Activated CD4-positive, alpha-beta T cell treated with anti-CD3 and anti-CD28 coated beads for 36 hours (primary cell): ENCODE measurements around the gene SCAI. TPM values are rescaled to one million over a fixed set of nuclear protein-coding genes. Genes with fewer than 3 reads are reported as not detected.
"Not testable (repeated sequence)": the region's sequence is repeated elsewhere in the genome, so short reads cannot be mapped to it uniquely, and the experiment has no call there.

ENCODE experiments used
- ATAC-seq: fragments of 200-7000 bp; cut with Tn5 transposase; one replicate; pipeline ENCODE4 v1.10.0; 2021; ENCODE audit warnings: mild to moderate bottlenecking, moderate library complexity
- CTCF ChIA-PET: fragments of 350-600 bp; sonication (Branson Sonifier 250); formaldehyde crosslinking; loops from one replicate; lab custom pipeline; 2021; ENCODE audit warnings: antibody characterized with exemption; lab: Charles Lee
- POLR2A ChIA-PET: fragments of 350-600 bp; sonication (Branson Sonifier 250); formaldehyde crosslinking; loops from one replicate; lab custom pipeline; 2021; ENCODE audit warnings: antibody characterized with exemption, inconsistent platforms; lab: Charles Lee
- DNase-seq: peaks from one replicate; pipeline ENCODE4 v3.0.0-alpha.2; 2020
- H3K27ac Mint-ChIP-seq: one replicate; pipeline ENCODE4 v1.8.0; 2021; ENCODE audit warnings: mixed read lengths
- H3K27me3 Mint-ChIP-seq: one replicate; pipeline ENCODE4 v1.8.0; 2021; ENCODE audit warnings: mixed read lengths
- H3K36me3 Mint-ChIP-seq: one replicate; pipeline ENCODE4 v1.8.0; 2021; ENCODE audit warnings: low read depth, mixed read lengths
- H3K4me1 Mint-ChIP-seq: one replicate; pipeline ENCODE4 v1.8.0; 2021; ENCODE audit warnings: mixed read lengths
- H3K4me3 Mint-ChIP-seq: one replicate; pipeline ENCODE4 v1.8.0; 2021; ENCODE audit warnings: mild to moderate bottlenecking, moderate library complexity, mixed read lengths
- H3K9me3 Mint-ChIP-seq: one replicate; pipeline ENCODE4 v1.8.0; 2021; ENCODE audit warnings: low read depth, mixed read lengths
- intact Hi-C, 2 experiments: fragments of 100-400 bp; cut with DNase I in 1 of 2; cut with micrococcal nuclease in 1 of 2; formaldehyde crosslinking; loops; one replicate each; pipeline versions ENCODE4 v1.14.2 to v1.15.1; 2022 to 2024; cut with DNase I, micrococcal nuclease
- total RNA-seq, 2 experiments: library from RNA; stranded (reverse); gene quantifications; one replicate each; pipeline ENCODE4 v1.2.3, GENCODE V29; 2021

Gene SCAI
- total RNA-seq, 2 experiments from 2014 or later = 13.0 to 13.8 TPM

DNA sequence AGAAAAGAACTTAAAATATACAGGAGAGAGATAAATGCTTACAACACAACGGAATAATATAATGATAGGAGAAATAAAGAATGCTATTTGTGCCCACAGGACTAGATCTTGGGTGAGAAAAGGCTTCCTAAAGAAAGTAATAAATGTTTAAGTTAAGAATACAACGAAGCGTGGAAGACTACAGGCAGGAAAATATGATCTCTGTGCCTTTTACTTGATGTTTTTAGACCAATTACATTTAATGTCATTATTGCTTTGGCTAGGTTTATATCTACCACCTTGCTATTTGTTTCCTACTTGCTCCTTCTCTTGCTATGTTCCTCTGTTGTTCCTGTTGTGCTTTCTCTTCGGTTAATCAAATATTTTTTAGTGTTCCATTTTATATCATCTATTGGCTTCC, 122.3 kb downstream of the SCAI start:
- H3K36me3 Mint-ChIP-seq = peaks cover 22% of the 10 kb centered on the region
- no peak overlapping the region for H3K27ac Mint-ChIP-seq
- no peaks in the 10 kb centered on the region for H3K9me3 Mint-ChIP-seq
- H3K4me3 Mint-ChIP-seq = no peak overlapping the region
- DNase-seq (no peak), ATAC-seq (no peak)
- intact Hi-C loops = no loop called here
- ChIA-PET CTCF (no interaction called here), POLR2A (no interaction called here)
- H3K27me3 Mint-ChIP-seq = no peaks in the 10 kb centered on the region
- peaks cover 5% of the 10 kb centered on the region for H3K4me1 Mint-ChIP-seq

DNA sequence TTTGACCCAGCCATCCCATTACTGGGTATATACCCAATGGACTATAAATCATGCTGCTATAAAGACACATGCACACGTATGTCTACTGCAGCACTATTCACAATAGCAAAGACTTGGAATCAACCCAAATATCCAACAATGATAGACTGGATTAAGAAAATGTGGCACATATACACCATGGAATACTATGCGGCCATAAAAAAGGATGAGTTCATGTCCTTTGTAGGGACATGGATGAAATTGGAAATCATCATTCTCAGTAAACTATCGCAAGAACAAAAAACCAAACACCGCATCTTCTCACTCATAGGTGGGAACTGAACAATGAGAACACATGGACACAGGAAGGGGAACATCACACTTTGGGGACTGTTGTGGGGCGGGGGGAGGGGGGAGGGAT, 127.7 kb downstream of the SCAI start:
- intact Hi-C loops = not testable (repeated sequence)

DNA sequence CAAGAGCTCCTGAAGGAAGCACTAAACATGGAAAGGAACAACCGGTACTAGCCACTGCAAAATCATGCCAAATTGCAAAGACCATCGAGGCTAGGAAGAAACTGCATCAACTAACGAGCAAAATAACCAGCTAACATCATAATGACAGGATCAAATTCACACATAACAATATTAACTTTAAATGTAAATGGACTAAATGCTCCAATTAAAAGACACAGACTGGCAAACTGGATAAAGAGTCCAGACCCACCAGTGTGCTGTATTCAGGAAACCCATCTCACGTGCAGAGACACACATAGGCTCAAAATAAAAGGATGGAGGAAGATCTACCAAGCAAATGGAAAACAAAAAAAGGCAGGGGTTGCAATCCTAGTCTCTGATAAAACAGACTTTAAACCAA, 131.3 kb downstream of the SCAI start:
- POLR2A ChIA-PET, H3K27ac Mint-ChIP-seq, DNase-seq, H3K27me3 Mint-ChIP-seq, CTCF ChIA-PET, H3K4me3 Mint-ChIP-seq, H3K9me3 Mint-ChIP-seq, intact Hi-C loops, ATAC-seq, H3K4me1 Mint-ChIP-seq: not testable (repeated sequence)
- H3K36me3 Mint-ChIP-seq = peaks cover 21% of the 10 kb centered on the region

More for the DNA sequence above, 127.7 kb downstream of the SCAI start:
- DNase-seq, H3K9me3 Mint-ChIP-seq, CTCF ChIA-PET, ATAC-seq, H3K4me3 Mint-ChIP-seq, POLR2A ChIA-PET, H3K27ac Mint-ChIP-seq, H3K4me1 Mint-ChIP-seq, H3K27me3 Mint-ChIP-seq: not testable (repeated sequence)
- peaks cover 17% of the 10 kb centered on the region for H3K36me3 Mint-ChIP-seq

DNA sequence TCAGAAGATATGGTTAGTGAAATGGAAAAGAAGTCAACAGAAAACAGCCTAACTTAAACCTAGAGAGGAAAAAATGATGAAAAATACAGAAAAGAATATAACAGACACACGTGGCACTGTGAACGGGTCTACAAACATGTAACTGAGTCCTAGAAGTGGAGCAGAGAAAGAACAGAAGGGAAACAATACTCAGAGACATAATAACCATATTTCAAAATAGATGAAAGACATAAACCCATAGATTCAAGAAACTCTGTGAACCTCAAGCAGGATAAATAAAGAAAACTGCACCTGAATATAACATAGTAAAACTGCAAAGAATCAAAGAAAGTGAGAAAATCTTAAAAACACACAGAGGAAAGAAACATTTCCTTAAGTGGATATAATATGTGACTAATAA, 134.7 kb downstream of the SCAI start:
- ChIA-PET POLR2A (no interaction called here), CTCF (no interaction called here)
- intact Hi-C loops = no loop called here
- no peak for DNase-seq
- Mint-ChIP-seq H3K4me1 (no peaks in the 10 kb centered on the region), H3K36me3 (peaks cover 15% of the 10 kb centered on the region), H3K4me3 (no peak overlapping the region), H3K27me3 (no peaks in the 10 kb centered on the region), H3K9me3 (no peaks in the 10 kb centered on the region), H3K27ac (no peak overlapping the region)
- no peak for ATAC-seq

DNA sequence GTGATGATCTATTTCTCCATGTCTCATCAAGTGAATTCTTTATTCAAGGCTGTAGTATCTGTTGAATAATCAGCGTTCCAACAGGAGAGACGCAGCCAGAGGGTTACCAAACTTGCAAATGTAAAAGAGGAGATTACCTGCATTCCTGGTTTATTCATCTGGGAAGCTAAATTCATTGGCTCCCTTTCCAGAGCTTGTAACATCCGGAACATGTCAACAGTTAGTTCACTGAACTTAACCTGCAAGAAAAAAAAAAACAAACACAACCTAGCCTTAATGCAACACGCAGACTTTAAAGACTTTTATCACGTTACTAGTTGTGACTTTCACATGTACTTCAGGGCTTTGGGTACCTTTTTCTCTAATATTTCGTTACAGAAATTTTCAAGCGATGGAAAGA, 140.0 kb downstream of the SCAI start:
- ATAC-seq (no peak), DNase-seq (no peak)
- H3K27me3 Mint-ChIP-seq = no peaks in the 10 kb centered on the region
- H3K36me3 Mint-ChIP-seq = peaks cover 6% of the 10 kb centered on the region
- H3K9me3 Mint-ChIP-seq = no peaks in the 10 kb centered on the region
- no peaks in the 10 kb centered on the region for H3K4me1 Mint-ChIP-seq
- no peak overlapping the region for H3K27ac Mint-ChIP-seq
- POLR2A ChIA-PET = no interaction called here
- CTCF ChIA-PET = interaction anchor here (0.5 to 0.7 kb wide), 2 partner anchors 72 to 298 kb away, joined by 3 read pairs; no protein-coding TSS in a partner anchor
- H3K4me3 Mint-ChIP-seq = no peak overlapping the region
- intact Hi-C loops = no loop called here

DNA sequence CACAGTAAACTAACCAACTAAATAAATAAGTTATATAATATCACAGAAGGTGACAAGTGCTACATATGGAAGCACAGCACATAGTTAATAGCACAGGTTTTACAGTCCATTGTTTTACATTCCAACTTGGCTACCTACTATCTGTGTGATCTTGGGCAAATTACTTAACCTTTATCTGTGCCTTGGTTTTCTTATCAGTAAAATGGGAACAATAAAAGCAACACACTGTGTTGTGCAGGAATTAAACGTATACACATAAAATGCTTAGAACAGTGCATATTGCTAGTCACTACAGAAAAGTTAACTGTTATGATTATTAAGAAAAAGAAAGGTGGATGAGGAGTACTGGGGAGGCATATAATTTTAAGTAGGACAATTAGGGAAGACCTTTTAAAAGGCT, 159.6 kb downstream of the SCAI start:
- H3K9me3 Mint-ChIP-seq = no peaks in the 10 kb centered on the region
- H3K27ac Mint-ChIP-seq = no peak overlapping the region
- ChIA-PET POLR2A (no interaction called here), CTCF (no interaction called here)
- H3K4me1 Mint-ChIP-seq = no peaks in the 10 kb centered on the region
- peaks cover 18% of the 10 kb centered on the region for H3K36me3 Mint-ChIP-seq
- no peaks in the 10 kb centered on the region for H3K27me3 Mint-ChIP-seq
- H3K4me3 Mint-ChIP-seq = no peak overlapping the region
- intact Hi-C loops = no loop called here
- no peak for ATAC-seq
- DNase-seq = no peak

DNA sequence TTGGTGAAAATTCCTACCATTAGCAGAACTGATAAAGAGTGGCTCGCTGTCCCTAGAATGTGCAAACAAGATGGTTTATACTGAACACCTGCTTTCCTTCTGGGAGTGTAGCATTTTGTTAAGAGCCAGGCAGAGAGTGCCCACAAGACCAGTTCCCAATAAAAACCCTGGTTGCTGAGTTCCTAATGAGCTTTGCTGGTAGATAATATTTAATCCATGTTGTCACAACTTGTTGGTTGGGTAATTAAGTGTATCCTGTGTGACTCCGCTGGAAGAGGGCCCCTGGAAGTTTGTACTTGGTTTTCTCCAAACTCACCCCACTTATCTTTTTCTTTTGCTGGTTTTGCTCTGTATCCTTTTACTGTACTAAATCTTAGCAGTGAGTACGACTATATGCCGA, 162.9 kb downstream of the SCAI start:
- ATAC-seq (no peak), DNase-seq (no peak)
- no peak overlapping the region for H3K27ac Mint-ChIP-seq
- H3K27me3 Mint-ChIP-seq = no peaks in the 10 kb centered on the region
- peaks cover 16% of the 10 kb centered on the region for H3K36me3 Mint-ChIP-seq
- POLR2A ChIA-PET = no interaction called here
- intact Hi-C loops = no loop called here
- no peak overlapping the region for H3K4me3 Mint-ChIP-seq
- H3K9me3 Mint-ChIP-seq = no peaks in the 10 kb centered on the region
- CTCF ChIA-PET = no interaction called here
- no peaks in the 10 kb centered on the region for H3K4me1 Mint-ChIP-seq

DNA sequence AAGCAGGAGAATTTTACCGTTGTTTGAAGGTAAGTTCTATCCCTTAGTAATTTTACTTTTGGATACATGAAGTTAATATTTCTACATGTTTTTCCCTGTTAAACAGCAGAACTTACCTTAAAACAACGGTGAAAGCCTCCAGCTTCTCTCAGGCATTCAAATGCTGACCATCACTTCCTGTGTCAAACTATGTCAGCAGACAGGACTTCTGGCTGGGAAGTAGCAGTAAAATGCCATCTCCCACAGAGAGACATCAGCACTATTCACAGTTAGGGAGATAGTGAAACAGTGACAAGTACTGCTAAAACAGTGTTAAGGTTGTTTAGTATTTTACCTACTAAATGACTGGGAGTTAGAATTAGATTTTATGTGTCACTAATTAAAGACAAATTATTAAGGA, 168.2 kb downstream of the SCAI start:
- ATAC-seq (no peak), DNase-seq (no peak)
- Mint-ChIP-seq H3K9me3 (no peaks in the 10 kb centered on the region), H3K4me1 (peaks cover 11% of the 10 kb centered on the region), H3K36me3 (peaks cover 11% of the 10 kb centered on the region), H3K27ac (no peak overlapping the region), H3K27me3 (no peaks in the 10 kb centered on the region), H3K4me3 (no peak overlapping the region)
- POLR2A ChIA-PET = no interaction called here
- intact Hi-C loops = no loop called here
- CTCF ChIA-PET = no interaction called here

DNA sequence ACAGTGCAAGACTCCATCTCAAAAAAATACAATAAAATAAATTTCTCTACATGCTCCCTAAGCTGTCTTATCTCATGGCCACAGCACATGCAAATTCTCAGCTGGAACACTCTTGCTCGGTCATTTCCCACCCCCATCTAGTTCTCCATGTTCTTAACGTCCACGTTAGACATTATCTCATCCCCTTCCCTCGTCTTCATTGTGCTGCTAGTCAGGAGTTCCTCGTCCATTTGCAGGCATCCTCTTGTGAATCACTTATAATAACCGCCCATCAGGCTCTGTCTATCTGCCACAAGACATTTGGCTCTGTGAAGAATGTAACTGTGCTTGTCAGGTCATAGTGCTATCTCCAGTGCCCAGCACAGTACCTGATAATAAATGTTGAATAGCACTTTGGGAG, 169.5 kb downstream of the SCAI start:
- Mint-ChIP-seq H3K36me3 (peaks cover 11% of the 10 kb centered on the region), H3K9me3 (no peaks in the 10 kb centered on the region), H3K4me1 (peaks cover 11% of the 10 kb centered on the region), H3K27ac (no peak overlapping the region), H3K27me3 (no peaks in the 10 kb centered on the region), H3K4me3 (no peak overlapping the region)
- POLR2A ChIA-PET = no interaction called here
- DNase-seq = no peak
- intact Hi-C loops = no loop called here
- CTCF ChIA-PET = no interaction called here
- no peak for ATAC-seq

DNA sequence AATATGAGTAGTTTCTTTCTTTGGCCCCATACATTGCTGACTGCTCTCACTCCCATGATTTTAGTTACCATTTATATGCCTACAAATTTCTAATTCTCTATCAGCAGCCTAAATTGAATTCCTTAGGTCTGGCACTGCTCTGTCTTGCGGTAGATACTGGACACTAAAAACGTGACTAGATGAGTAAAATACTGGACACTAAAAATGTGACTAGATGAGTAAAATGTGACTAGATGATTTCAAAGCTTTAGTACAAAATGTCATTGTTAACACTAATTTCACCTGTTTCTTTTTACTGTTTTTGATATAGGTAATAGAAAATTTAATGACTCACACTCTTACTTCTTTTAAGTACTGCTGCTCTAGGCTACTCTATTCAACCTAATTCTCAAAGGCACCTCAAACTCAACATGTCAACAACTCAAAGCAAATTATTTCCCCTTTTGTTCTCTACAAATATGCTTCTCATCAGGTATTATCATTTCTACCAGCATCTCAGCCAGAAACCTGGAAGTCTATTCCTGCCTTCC, 171.0 kb downstream of the SCAI start:
- peaks cover 16% of the 10 kb centered on the region for H3K36me3 Mint-ChIP-seq
- H3K9me3 Mint-ChIP-seq = no peaks in the 10 kb centered on the region
- H3K4me3 Mint-ChIP-seq = no peak overlapping the region
- ChIA-PET CTCF (interaction anchor here (0.7 kb wide), 1 partner anchor 14 kb away, joined by 3 read pairs; no protein-coding TSS in a partner anchor), POLR2A (no interaction called here)
- ATAC-seq (peak; percentile 42), DNase-seq (no peak)
- peak overlapping the region; percentile 15 for H3K27ac Mint-ChIP-seq
- no peaks in the 10 kb centered on the region for H3K27me3 Mint-ChIP-seq
- peaks cover 11% of the 10 kb centered on the region for H3K4me1 Mint-ChIP-seq
- intact Hi-C loops = no loop called here

DNA sequence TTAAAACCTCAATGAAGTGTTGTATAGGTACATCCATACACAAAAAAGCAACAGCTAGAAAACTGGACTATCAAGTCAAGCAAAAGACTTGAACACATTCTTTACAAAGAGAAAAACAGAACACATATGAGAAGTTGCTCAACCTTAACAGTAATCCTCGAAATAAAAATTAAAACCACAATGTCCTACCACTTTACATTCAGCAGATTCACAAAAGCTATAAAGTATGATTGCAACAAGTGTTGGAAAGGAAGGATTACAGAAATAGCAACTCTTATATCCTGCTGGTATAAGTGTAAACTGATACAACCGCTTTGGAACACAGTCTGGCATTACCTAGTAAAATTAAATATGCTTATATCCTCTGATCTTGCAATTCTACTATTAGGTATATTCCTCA, 173.9 kb downstream of the SCAI start:
- ChIA-PET POLR2A (no interaction called here), CTCF (interaction anchor here (0.6 kb wide), 1 partner anchor 26 kb away, joined by 3 read pairs; no protein-coding TSS in a partner anchor)
- no peak overlapping the region for H3K4me3 Mint-ChIP-seq
- H3K9me3 Mint-ChIP-seq = no peaks in the 10 kb centered on the region
- DNase-seq (no peak), ATAC-seq (no peak)
- intact Hi-C loops = no loop called here
- H3K27ac Mint-ChIP-seq = no peak overlapping the region
- peaks cover 29% of the 10 kb centered on the region for H3K4me1 Mint-ChIP-seq
- H3K27me3 Mint-ChIP-seq = no peaks in the 10 kb centered on the region
- H3K36me3 Mint-ChIP-seq = peaks cover 19% of the 10 kb centered on the region

DNA sequence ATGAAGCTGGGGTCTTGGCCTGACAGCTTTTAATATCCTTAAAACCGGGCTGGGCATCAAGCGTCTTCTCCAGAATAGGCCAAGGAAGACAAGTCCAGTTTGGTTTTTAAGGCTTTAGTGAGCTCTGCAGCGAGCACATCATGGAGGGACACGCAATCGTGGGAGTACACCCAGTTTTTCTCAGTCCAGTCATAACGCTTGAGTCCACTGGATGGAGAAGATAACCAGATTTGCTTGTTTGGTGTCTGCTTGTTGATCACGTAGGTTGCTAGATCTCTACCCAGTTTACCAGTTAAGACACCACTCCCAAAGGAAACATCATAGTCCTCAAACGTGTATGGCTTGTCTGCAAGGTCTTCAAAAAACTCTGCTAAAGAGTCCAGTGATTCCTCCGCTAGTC, 175.1 kb downstream of the SCAI start:
- Mint-ChIP-seq H3K27me3 (no peaks in the 10 kb centered on the region), H3K9me3 (no peaks in the 10 kb centered on the region), H3K36me3 (peaks cover 17% of the 10 kb centered on the region), H3K4me1 (peaks cover 34% of the 10 kb centered on the region), H3K27ac (no peak overlapping the region), H3K4me3 (no peak overlapping the region)
- intact Hi-C loops = no loop called here
- DNase-seq (no peak), ATAC-seq (no peak)
- ChIA-PET POLR2A (interaction anchor here (0.5 kb wide), 1 partner anchor 101 kb away, joined by 3 read pairs; no protein-coding TSS in a partner anchor), CTCF (no interaction called here)
